ENCODE measurements around the gene TMEM121.
A peak's percentile ranks its signal among the peaks of the same experiment; 100 is the strongest.
"Not testable (repeated sequence)": the region's sequence is repeated elsewhere in the genome, so short reads cannot be mapped to it uniquely, and the experiment has no call there.

The TMEM121 gene

GRCh38 chr14:105541218-105541875 is 15.0 kb downstream of the TMEM121 start:
- Mint-ChIP-seq H3K27ac (no peak overlapping the region), H3K4me3 (no peak overlapping the region), H3K36me3 (ENCODE audit: insufficient read depth) (peaks cover 3% of the 10 kb centered on the region), H3K9me3 (peaks cover 0 to 7% of the 10 kb centered on the region in 2 donors), H3K4me1 (ENCODE audit: low read depth in 2 of 2) (peaks cover 0 to 5% of the 10 kb centered on the region in 2 donors), H3K27me3 (peaks cover 35 to 56% of the 10 kb centered on the region in 2 donors)
- DNase-seq, result no peak
- no peak for ATAC-seq (replicated peaks)

GRCh38 chr14:105545676-105546075 is 19.3 kb downstream of the TMEM121 start:
- not testable (repeated sequence) for DNase-seq

GRCh38 chr14:105546410-105546809 is 20.0 kb downstream of the TMEM121 start:
- H3K27me3 Mint-ChIP-seq, result peaks cover 21 to 45% of the 10 kb centered on the region in 2 donors
- H3K4me3 Mint-ChIP-seq; H3K4me1 Mint-ChIP-seq (ENCODE audit: low read depth in 2 of 2); H3K36me3 Mint-ChIP-seq (ENCODE audit: insufficient read depth); H3K27ac Mint-ChIP-seq; ATAC-seq (replicated peaks); DNase-seq; H3K9me3 Mint-ChIP-seq: not testable (repeated sequence)

More at GRCh38 chr14:105545676-105546075, 19.3 kb downstream of the TMEM121 start:
- H3K36me3 Mint-ChIP-seq (ENCODE audit: insufficient read depth); H3K4me3 Mint-ChIP-seq; ATAC-seq (replicated peaks); H3K4me1 Mint-ChIP-seq (ENCODE audit: low read depth in 2 of 2); H3K9me3 Mint-ChIP-seq; H3K27ac Mint-ChIP-seq: not testable (repeated sequence)
- peaks cover 27 to 51% of the 10 kb centered on the region in 2 donors for H3K27me3 Mint-ChIP-seq

- H3K27me3 Mint-ChIP-seq, result peaks cover 15 to 40% of the 10 kb centered on the region in 2 donors
- not testable (repeated sequence) for DNase-seq; H3K4me3 Mint-ChIP-seq; H3K36me3 Mint-ChIP-seq (ENCODE audit: insufficient read depth); H3K4me1 Mint-ChIP-seq (ENCODE audit: low read depth in 2 of 2); H3K27ac Mint-ChIP-seq; ATAC-seq (replicated peaks); H3K9me3 Mint-ChIP-seq
Observed at GRCh38 chr14:105547072-105547471, 20.7 kb downstream of the TMEM121 start.

GRCh38 chr14:105547741-105548169 is 21.4 kb downstream of the TMEM121 start:
- no peak for ATAC-seq (replicated peaks)
- peaks cover 0 to 7% of the 10 kb centered on the region in 2 donors for H3K9me3 Mint-ChIP-seq

GRCh38 chr14:105549481-105549880 is 23.1 kb downstream of the TMEM121 start:
- DNase-seq (no peak), ATAC-seq (replicated peaks) (no peak)
- Mint-ChIP-seq H3K36me3 (ENCODE audit: insufficient read depth) (no peaks in the 10 kb centered on the region), H3K4me1 (ENCODE audit: low read depth in 2 of 2) (no peaks in the 10 kb centered on the region), H3K9me3 (no peaks in the 10 kb centered on the region), H3K27me3 (peaks cover 21 to 41% of the 10 kb centered on the region in 2 donors), H3K4me3 (no peak overlapping the region), H3K27ac (no peak overlapping the region)

More at GRCh38 chr14:105547741-105548169, 21.4 kb downstream of the TMEM121 start:
- Mint-ChIP-seq H3K27me3 (peaks cover 15 to 45% of the 10 kb centered on the region in 2 donors), H3K27ac (no peak overlapping the region), H3K36me3 (ENCODE audit: insufficient read depth) (no peaks in the 10 kb centered on the region), H3K4me3 (no peak overlapping the region), H3K4me1 (ENCODE audit: low read depth in 2 of 2) (no peaks in the 10 kb centered on the region)
- no peak for DNase-seq

GRCh38 chr14:105554022-105554421 is 27.6 kb downstream of the TMEM121 start:
- Mint-ChIP-seq H3K36me3 (ENCODE audit: insufficient read depth) (no peaks in the 10 kb centered on the region), H3K4me1 (ENCODE audit: low read depth in 2 of 2) (no peaks in the 10 kb centered on the region), H3K27me3 (peaks cover 49 to 61% of the 10 kb centered on the region in 2 donors), H3K27ac (no peak overlapping the region), H3K9me3 (no peaks in the 10 kb centered on the region), H3K4me3 (no peak overlapping the region)
- ATAC-seq (replicated peaks) (no peak), DNase-seq (no peak)

GRCh38 chr14:105554523-105554922 is 28.1 kb downstream of the TMEM121 start:
- Mint-ChIP-seq H3K27ac (no peak overlapping the region), H3K4me3 (no peak overlapping the region), H3K27me3 (peaks cover 49 to 56% of the 10 kb centered on the region in 2 donors), H3K36me3 (ENCODE audit: insufficient read depth) (no peaks in the 10 kb centered on the region), H3K9me3 (no peaks in the 10 kb centered on the region), H3K4me1 (ENCODE audit: low read depth in 2 of 2) (no peaks in the 10 kb centered on the region)
- no peak for DNase-seq
- no peak for ATAC-seq (replicated peaks)

GRCh38 chr14:105557671-105558070 is 31.3 kb downstream of the TMEM121 start:
- not testable (repeated sequence) for DNase-seq; H3K4me1 Mint-ChIP-seq (ENCODE audit: low read depth in 2 of 2); H3K36me3 Mint-ChIP-seq (ENCODE audit: insufficient read depth); H3K4me3 Mint-ChIP-seq; ATAC-seq (replicated peaks); H3K27ac Mint-ChIP-seq; H3K9me3 Mint-ChIP-seq
- peaks cover 35 to 38% of the 10 kb centered on the region in 2 donors for H3K27me3 Mint-ChIP-seq

GRCh38 chr14:105558449-105559154 is 32.2 kb downstream of the TMEM121 start:
- ATAC-seq (replicated peaks); H3K27ac Mint-ChIP-seq; H3K4me1 Mint-ChIP-seq (ENCODE audit: low read depth in 2 of 2); H3K9me3 Mint-ChIP-seq; H3K36me3 Mint-ChIP-seq (ENCODE audit: insufficient read depth); H3K4me3 Mint-ChIP-seq: not testable (repeated sequence)
- peak in 1 of 3 experiments; percentile 13 for DNase-seq
- H3K27me3 Mint-ChIP-seq, result peaks cover 32 to 37% of the 10 kb centered on the region in 2 donors

GRCh38 chr14:105559384-105560047 is 33.1 kb downstream of the TMEM121 start:
- H3K27ac Mint-ChIP-seq; H3K4me1 Mint-ChIP-seq (ENCODE audit: low read depth in 2 of 2); H3K9me3 Mint-ChIP-seq; H3K36me3 Mint-ChIP-seq (ENCODE audit: insufficient read depth); H3K4me3 Mint-ChIP-seq: not testable (repeated sequence)
- DNase-seq (peak in 1 of 3 experiments; percentile 10), ATAC-seq (replicated peaks) (peak; percentile 63)
- H3K27me3 Mint-ChIP-seq, result peaks cover 25 to 28% of the 10 kb centered on the region in 2 donors

- H3K4me3 Mint-ChIP-seq; DNase-seq; H3K27ac Mint-ChIP-seq; H3K4me1 Mint-ChIP-seq (ENCODE audit: low read depth in 2 of 2); H3K9me3 Mint-ChIP-seq; H3K36me3 Mint-ChIP-seq (ENCODE audit: insufficient read depth): not testable (repeated sequence)
- peaks cover 19 to 22% of the 10 kb centered on the region in 2 donors for H3K27me3 Mint-ChIP-seq
- ATAC-seq (replicated peaks), result peak; percentile 48
Observed at GRCh38 chr14:105560048-105560669, 33.8 kb downstream of the TMEM121 start.

GRCh38 chr14:105561345-105561744 is 35.0 kb downstream of the TMEM121 start:
- DNase-seq; H3K36me3 Mint-ChIP-seq (ENCODE audit: insufficient read depth); ATAC-seq (replicated peaks); H3K4me1 Mint-ChIP-seq (ENCODE audit: low read depth in 2 of 2); H3K27ac Mint-ChIP-seq; H3K9me3 Mint-ChIP-seq; H3K4me3 Mint-ChIP-seq: not testable (repeated sequence)
- H3K27me3 Mint-ChIP-seq, result peaks cover 10 to 11% of the 10 kb centered on the region in 2 donors
